Stimulated activated CD4-positive, alpha-beta T cell treated with anti-CD3 and anti-CD28 coated beads, Interleukin-4, amount 100 ng/mL, for 24 hours (primary cell): ENCODE data around the gene COL8A1.

Experiments
- DNase-seq: peaks from one replicate; pipeline ENCODE4 v3.0.0-alpha.2; 2020

COL8A1 gene

DNA sequence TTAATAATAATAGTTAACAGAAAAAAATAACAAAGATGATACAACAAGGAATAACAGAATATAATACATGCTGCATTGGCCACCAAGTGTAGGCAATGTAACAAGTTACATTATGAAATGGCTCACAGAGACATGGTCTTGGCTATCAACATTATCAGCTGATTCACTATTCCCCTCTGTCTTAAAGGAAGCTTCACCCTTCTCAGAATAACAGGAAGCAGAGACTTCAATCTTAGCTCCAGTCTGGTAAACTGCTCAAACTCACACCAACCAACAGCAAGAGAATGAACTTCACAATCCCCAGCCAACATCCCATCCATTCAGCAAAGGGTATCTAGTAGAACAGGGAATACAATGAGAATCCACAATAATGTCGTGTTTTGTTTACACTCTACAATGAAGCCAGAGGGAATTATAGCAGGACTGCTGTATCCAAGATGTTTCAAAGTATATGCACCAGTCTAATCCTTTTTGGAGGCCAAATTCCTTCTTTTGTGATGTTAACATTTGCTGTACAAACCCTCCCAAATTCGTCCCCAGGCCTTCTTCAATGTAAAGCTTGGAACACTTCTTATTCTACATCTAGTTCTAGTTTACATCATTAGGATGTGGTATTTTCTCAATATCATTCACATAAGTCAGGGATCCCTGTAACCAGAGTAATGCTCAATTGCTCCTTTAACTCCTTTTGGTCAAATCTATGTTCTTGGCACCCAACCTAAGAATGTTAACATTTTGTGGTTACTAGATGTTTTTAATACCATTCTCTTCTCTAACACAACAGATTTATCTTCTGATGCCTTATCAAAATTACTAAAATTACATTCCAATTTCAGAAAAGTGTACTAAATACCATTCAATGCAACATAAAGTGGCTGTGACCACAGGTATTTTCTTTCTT is 126.9 kb downstream of the COL8A1 start:
- no peak for DNase-seq

DNA sequence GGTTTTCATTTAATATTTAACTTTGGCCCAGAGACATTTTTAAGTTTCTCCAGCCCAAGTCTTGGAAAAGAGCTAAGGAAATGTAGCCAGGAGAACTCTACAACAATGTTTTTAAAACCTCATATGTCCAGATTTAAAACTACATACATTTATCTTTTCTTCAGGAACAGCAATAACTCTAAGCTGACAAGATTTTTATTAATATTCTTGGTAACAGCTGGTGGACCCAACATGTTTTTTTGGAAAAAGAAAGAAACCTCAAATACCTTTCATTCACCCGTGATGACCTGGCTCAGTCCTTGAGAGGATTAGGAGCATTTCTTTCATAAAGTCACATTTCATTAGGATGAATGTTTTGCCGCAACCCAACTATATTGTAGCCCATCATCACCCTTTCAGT is 128.9 kb downstream of the COL8A1 start:
- no peak for DNase-seq

DNA sequence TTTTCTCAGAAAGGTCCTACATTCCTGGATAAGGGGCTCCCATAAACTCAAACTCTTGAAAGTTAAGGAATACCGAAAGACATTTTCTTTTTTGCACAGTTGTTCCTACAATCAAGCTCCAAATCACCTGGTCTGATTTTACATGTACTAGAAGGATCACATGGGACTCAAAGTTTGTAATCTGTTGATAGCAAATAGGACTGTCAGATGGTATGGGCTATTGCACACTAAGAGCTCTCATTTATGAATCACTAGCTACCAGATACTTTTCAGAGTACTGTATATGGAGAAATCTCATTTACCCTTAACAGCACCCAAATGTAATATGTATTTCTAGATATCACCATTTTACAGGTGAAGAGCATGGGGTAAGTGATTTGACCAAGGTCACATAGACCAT is 129.7 kb downstream of the COL8A1 start:
- no peak for DNase-seq

DNA sequence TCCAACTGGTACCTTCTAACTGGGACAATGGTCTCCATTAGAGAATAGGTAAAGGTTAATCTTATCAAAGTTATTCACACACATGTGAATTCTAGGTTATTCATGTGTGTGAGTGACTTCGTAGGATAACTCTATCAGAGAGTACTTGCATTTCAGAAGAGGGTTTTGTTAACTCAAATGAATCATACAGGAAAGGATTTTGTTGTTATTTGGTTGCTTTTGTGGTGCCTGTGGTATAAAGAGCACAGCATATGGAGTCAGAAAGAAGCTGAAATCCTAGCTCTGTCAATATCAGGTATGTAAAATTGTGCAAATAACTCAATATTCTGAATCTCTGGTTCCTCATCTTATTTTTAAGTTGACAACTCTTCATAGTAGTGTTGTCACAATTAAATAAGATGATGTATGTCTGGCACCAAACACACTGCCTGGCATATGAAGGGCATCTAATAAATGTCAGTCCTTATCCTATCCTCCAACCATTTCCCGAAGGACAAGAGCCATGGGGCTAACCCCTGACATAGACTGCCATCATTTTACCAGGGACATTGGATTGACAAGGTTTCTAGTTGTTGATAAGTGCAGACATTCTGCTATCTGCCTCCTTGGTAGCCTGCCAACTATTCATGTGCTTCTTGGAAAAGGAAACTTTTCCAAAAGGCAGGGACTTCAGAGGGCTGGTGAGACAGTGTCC is 130.6 kb downstream of the COL8A1 start:
- no peak for DNase-seq

DNA sequence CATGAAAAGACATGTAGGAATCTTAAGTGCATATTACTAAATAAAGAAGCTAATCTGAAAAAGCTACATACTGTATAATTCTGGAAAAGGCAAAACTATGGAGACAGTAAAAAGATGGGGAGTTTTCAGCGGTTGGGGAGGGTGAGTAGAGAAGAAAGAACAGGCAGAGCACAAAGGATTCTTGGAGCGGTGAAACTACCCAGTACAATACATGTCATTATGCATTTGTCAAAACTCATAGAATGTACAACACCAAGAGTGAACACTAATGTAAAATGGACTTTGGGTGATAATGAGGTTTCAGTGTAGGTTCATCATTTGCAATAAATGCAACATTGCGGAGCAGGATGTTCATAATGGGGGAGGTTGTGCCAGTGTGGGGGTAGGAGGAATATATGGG is 133.8 kb downstream of the COL8A1 start:
- DNase-seq: no peak

DNA sequence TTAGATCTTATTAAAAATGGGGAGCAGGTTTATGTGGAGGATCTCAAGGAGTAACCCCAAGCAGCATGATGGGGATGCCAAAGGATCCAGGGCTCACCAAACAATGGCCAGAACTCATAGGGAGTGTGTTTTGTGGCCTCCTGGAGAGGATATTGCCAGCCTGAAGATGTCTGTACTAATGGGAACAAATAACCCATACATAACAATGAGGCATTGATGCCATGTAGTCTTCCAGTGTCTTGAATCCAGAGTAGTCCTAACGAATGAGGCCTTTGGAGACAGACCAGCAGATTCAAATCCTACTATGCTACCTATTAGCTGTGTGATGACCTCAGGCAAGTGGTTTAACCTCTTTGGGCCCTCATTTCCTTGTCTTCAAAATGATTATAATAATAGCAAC is 134.3 kb downstream of the COL8A1 start:
- DNase-seq: no peak

DNA sequence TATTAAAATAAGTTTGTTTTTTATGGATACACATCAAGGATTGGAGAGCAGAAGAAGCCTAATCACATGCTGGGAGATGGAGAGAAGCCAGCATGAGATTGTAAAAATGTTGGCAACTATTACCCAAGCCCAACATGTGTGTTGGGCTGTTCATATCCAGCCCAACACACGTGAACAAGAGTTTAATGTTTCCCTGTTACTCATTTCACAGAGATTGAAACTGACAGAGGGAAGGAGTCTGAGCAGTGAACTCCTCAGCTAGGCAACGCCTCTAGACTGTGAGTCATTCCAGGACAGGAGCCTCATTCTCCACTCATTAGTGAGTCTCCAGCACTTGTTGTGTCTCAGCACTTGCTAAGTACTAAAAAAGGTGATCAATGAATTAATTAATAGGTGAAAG is 136.1 kb downstream of the COL8A1 start:
- no peak for DNase-seq

DNA sequence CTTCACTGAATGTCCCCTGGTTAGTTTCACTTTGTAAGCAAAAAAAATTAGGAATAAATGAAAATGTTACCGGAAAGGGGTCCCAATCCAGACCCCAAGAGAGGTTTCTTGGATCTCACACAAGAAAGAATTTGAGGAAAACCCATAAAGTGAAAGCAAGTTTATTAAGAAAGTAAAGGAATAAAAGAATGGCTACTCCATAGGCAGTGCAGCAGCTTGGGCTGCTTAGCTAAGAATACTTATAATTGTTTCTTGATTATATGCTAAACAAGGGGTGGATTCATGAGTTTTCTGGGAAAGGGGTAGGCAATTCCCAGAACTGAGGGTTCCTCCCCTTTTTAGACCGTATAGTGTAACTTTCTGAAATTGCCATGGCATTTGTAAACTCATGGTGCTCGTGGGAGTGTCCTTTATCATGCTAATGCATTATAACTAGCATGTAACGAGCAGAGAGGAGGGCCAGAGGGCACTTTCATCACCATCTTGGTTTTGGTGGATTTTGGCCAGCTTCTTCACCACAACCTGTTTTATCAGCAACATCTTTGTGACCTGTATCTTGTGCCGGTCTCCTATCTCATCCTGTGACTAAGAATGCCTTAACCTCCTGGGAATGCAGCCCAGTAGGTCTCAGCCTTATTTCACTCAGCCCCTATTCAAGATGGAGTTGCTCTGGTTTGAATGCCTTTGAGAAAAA is 138.3 kb downstream of the COL8A1 start:
- DNase-seq: no peak

DNA sequence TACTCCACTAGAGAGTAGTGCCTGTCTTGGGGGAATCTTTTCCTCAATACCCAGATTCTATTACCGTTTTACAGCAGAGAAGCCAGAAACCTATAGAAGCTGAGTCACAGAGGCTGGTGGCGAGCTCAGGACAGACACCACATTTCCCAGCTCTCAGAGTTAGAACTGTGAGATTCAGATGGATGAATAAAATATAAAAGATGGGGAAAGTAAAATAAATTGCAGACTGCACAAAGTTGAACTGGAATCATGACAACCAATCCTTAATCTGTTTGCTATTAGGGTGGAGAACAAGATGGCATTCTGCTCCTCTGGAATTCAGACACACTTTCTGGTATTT is 138.8 kb downstream of the COL8A1 start:
- DNase-seq: no peak

DNA sequence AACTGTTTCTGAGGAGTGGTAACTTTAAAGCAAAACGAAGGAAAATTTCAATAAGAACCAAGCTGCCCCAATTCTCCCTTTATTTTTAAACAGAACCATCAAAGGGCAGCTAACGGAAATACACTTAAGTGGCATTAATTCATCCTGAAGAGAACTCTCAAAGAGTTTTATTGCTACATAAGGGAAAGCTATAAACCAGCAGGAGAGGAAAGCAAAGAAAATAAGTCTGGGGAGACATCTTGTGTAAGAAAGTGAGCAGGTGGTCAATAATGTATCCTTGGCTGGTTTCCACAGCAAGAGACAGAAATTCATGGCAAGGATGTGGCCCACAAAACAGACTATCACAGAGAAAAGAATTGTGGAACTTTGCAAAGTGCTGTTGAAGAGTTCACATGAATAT is 139.3 kb downstream of the COL8A1 start:
- no peak for DNase-seq

DNA sequence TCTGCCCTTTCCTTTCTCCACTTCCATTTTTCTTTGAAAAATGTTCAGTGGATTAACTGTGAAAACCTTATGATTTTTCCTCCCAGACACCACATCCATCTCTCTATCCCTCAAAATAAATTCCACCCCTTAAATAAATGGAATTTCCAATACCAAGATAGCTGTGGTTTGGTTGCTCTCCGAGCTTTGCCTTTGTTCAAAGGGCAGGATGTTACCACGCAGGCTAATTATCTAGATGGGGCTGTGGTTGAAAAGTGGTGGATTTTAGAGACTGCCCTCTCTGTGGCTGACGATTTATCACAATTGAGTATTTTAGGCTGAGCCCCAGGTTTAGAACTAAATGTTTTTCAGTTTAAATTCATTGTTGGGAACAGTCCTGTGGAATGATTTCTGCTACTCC is 142.4 kb downstream of the COL8A1 start:
- DNase-seq: no peak

DNA sequence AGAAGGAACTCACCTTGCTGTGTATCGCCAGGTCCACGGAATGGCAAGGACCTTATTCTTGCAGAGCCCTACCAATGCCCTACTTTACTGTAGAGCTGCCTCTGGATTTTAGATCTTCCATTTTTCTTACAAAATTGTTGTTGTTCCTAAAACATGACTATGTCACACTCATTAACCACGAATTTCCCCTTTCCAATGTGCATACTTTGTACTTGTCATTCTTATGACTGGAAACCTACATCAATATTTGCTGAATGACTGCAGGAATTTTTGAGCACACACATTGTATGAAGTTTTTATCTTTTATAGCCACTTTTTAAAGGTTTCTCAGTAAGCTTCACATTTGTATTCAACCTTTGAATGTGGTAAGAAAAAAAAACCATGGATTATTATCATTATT is 143.4 kb downstream of the COL8A1 start:
- no peak for DNase-seq

DNA sequence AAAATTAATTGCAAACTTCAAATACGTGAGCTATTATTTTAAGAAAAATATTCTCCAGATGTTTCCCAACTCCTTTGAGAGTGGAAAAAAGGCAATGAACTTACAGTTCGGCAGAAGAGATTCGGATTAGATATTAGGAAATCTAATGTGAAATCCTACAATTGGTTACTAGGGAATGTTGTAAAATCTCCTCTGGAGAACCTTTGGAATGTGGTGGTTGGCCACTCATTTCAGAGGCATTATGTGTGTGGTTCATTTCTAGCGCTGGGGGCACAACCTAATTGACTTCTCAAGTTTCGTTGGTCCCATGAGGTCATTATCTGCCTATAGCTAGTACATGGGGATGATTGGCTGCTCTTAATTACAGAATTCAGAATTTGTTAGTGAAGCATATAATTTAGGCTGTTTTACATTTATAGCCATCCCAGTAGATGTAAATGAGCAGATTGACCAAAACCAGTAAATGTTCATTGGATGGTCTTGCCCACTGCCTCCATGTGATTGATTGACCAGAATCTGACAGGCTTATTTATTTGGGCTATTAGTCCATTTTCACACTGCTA is 144.7 kb downstream of the COL8A1 start:
- no peak for DNase-seq

DNA sequence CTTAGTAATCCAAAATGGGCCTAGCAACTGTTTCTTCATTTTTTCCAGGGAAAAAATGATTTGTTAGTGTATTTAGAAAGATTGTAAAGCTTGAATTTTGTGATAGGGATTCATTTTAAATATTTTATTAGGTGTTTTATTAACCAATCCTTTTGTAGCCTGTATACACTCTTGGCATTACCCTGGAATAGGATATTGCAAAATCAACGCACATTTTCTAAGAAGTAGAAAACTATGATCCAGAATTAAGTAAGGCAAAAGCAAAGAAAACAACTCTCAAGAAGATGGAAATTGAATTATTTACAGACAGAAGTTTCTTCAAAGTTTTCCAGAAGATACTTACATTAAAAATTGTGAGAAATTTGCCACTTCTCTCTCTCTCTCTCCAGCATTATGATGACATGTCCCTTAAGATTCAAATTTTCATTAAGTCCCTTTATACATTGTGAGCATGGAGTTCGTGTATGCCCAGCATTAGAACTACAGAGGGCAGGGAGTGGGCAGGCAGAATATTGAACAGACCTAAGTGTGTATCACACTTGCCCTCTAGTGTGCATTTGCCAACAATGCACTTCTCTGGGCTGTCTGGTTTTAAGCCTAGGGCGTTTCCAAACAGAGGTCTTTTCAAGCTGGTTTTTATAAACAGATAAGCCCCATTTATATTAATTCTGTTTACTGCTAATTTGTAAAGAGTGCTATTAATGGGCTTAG is 150.8 kb downstream of the COL8A1 start:
- DNase-seq: no peak

DNA sequence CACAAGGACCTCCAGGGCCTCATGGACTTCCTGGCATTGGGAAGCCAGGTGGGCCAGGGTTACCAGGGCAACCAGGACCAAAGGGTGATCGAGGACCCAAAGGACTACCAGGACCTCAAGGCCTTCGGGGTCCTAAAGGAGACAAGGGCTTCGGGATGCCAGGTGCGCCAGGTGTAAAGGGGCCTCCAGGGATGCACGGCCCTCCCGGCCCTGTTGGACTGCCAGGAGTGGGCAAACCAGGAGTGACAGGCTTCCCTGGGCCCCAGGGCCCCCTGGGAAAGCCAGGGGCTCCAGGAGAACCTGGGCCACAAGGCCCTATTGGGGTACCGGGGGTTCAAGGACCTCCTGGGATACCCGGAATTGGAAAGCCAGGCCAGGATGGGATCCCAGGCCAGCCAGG is 156.1 kb downstream of the COL8A1 start:
- no peak for DNase-seq

DNA sequence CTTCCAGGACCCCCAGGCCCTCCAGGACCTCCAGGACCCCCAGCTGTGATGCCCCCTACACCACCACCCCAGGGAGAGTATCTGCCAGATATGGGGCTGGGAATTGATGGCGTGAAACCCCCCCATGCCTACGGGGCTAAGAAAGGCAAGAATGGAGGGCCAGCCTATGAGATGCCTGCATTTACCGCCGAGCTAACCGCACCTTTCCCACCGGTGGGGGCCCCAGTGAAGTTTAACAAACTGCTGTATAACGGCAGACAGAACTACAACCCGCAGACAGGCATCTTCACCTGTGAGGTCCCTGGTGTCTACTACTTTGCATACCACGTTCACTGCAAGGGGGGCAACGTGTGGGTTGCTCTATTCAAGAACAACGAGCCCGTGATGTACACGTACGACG is 157.2 kb downstream of the COL8A1 start:
- DNase-seq: no peak

DNA sequence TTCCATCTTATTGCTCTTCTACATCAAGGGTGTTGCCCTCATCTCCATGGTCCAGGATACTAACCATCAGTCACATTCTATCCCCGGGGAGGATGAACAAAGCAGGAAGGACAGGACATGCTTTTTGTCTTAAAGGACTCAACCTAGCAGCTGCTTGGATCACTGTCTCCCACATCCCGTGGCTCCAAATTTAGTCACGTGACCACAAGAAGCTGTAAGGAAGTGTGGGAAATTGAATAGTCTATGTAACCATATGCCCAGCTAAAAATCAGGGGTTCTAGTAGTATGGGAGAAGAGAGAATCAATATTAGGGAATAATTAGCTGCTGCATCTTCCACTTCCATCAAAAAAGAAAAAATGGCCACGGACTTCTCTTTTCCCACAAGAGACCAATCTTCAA is 161.0 kb downstream of the COL8A1 start:
- DNase-seq: no peak

DNA sequence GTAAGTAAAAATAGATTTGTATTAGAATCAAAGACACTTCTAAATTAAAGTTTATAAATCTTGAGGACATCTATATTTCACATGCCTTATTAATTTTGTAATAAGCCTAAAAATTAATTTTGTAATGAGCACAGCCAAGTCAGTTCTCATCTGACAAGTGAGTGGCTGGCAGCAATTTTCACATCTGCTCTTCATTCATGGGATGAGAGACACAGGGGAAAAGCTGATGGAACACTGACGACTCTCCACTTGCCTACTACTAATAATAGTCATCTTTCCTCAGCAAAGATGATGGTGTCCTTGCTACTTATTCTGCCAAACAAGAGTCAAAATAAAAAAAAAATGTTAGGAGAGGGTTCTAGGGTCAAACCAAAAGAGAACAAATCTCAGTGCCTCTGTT is 164.9 kb downstream of the COL8A1 start:
- DNase-seq: no peak

DNA sequence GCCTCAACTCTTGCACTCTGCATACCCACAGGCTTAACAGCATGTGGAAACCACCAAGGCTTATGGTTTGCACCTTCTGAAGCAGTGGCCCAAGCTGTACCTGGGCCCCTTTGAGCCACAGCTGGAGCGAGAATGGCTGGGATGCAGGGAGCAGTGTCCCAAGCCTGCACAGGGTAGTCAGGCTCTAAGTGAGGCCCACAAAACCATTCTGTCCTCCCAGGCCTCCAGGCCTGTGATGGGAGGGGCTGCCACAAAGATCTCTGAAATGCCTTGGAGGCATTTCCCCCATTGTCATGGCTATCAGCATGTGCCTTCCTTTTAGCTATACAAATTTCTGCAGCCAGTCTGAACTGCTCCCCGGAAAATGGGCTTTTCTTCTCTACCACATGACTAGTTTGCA is 166.8 kb downstream of the COL8A1 start:
- no peak for DNase-seq

DNA sequence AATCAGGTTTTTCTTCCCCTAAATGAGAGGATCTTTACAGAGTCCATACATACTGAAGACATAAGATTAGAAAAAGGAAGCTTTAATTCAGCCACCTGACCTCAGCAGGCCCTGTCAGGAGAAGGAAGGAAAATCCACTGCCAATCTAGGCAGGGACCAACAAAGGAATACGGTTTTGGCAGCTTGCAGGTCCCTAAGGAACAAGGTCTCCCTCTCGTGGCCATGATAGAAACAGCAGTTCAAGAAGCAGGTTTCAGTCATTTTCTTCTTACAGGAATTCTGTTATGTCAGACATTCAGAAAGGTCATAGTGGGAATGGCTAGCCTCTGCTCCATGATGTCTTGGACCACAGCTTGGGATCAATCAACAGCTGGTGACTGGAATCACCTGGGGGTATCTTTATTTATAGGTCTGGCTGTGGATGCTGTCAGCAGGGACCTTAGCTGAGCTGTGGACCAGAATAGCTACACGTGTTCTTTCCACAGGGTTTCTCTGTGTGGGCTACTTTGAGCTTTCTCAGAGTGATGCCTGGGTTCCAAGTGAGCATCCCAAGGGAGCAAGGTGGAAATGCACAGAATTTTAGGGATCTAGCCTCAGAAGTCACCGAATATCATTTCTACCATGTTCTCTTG is 169.9 kb downstream of the COL8A1 start:
- DNase-seq: peak; percentile 46

DNA sequence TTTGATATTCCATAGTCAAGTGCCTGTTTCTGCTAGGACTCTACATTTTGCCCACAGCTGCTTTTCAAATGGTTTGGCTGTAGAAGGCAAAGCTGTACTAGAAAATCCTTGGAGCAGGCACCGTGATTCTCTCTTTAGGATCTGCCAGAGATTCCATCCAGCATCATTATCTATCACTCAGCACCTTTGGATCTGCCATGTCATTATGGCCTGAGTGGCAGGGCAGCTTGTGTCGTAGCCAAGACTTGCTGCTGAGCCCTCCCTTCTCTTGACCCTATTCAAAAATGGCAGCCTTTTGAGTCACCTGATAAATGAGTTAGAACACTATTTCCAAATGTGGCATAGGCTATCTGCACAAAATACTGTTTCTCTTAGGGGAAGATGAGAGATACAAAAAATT is 171.2 kb downstream of the COL8A1 start:
- no peak for DNase-seq

DNA sequence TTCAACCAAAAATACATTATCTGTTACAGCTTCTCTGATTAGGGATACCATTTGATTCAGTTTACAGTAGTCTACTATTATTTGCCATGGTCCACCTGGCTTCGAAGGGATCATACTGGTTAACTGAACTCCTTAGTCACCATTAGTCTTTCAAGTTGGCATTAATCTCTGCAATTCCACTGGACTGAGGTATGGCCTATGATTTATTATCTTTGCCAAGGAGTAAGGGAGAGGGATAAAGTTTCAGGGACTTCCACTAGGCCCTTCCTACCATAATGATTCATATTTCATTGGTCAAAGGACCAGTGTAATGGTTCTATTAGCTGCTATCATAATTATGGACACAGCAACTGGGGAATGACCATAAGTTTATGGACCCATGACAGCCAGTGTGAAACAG is 172.0 kb downstream of the COL8A1 start:
- no peak for DNase-seq

DNA sequence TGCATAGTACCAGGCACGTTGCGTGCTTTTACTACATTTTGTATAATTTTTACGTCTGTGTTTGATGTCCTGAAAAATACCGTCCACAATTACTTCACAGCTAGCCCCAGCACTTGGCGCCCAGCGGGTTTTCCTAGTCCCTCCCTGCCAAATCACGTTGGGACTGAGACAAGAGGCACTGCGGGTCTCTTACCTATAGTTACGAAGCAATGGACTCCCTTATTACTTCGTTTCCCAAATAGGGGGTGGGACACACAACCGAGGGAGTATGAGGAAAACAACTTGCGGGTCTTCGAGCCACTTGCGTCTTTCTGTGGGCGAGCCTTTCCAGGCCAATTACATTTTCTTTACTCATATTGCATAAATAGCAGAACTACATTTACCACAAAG is 178.6 kb downstream of the COL8A1 start:
- no peak for DNase-seq
